Fibroblast of villous mesenchyme (primary cell): ENCODE data around the gene SCYGR4. TPM values are rescaled to one million over a fixed set of nuclear protein-coding genes. Genes with fewer than 3 reads are reported as not detected.

Experiments used
- DNase-seq: peaks from one replicate; pipeline ENCODE4 v3.0.0-alpha.2; 2010; ENCODE audit warnings: low read depth
- H3K4me3 ChIP-seq: 2 replicates; pipeline ENCODE4 v1.5.1; 2011; ENCODE audit warnings: low read depth, mild to moderate bottlenecking, low read length
- total RNA-seq: library from RNA; depleted of rRNA; stranded (reverse); fragments of >200 nt; gene quantifications from 2 replicates; pipeline ENCODE4 v1.2.3, GENCODE V29; 2012
- TF ChIP-seq, protein P1 (sequence below): IDR thresholded peaks from 2 replicates; pipeline ENCODE4 v1.5.1; 2012; ENCODE audit warnings: low read depth, mild to moderate bottlenecking, low read length; ENCODE audit not compliant: insufficient read depth

The SCYGR4 gene, protein sequence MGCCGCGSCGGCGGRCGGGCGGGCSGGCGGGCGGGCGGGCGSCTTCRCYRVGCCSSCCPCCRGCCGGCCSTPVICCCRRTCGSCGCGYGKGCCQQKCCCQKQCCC
- total RNA-seq: not detected in 2 replicates

DNA sequence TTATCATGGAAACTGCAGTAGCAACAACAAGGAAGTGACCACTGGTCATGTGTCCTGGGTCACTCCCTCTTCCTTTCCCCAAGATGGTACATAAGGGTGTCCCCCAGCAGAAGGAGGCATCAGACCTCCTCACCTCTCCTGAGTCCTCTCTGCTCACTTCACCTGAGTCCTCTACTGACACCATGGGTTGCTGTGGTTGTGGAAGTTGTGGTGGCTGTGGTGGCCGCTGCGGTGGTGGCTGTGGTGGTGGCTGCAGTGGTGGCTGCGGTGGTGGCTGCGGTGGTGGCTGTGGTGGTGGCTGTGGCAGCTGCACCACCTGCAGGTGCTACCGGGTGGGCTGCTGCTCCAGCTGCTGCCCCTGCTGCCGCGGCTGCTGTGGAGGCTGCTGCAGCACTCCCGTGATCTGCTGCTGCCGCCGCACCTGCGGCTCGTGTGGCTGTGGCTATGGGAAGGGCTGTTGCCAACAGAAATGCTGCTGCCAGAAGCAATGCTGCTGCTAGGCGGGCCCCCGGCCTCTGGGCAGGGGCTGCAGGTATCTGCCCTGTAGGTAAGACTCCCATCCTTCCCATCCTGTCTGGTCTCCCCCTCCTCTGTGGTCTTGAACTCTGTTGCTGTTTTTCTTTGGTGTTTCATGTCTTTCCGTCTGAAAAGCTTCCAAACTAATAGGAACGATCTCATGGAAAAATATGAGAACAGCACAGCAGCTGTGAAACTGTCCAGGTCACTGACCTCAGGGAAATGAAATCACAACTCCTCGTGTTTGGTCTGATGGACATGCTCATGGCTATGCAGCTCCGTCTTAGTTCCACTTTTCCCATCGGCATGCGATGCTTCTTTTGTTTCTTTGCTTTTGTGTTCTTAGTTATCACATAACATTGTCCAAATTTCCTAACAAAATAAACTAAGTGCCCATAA is at the start of gene SCYGR4:
Gene SCYGR4 (plus strand): TSS at position 183 of the 915 bp plus-strand sequence. CDS start 0 bp downstream, at position 183.
- no peak within 1 kb of the TSS for H3K4me3 ChIP-seq
- peak; percentile 30 for DNase-seq
- TF ChIP-seq, protein P1, sequence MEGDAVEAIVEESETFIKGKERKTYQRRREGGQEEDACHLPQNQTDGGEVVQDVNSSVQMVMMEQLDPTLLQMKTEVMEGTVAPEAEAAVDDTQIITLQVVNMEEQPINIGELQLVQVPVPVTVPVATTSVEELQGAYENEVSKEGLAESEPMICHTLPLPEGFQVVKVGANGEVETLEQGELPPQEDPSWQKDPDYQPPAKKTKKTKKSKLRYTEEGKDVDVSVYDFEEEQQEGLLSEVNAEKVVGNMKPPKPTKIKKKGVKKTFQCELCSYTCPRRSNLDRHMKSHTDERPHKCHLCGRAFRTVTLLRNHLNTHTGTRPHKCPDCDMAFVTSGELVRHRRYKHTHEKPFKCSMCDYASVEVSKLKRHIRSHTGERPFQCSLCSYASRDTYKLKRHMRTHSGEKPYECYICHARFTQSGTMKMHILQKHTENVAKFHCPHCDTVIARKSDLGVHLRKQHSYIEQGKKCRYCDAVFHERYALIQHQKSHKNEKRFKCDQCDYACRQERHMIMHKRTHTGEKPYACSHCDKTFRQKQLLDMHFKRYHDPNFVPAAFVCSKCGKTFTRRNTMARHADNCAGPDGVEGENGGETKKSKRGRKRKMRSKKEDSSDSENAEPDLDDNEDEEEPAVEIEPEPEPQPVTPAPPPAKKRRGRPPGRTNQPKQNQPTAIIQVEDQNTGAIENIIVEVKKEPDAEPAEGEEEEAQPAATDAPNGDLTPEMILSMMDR: no peak

DNA sequence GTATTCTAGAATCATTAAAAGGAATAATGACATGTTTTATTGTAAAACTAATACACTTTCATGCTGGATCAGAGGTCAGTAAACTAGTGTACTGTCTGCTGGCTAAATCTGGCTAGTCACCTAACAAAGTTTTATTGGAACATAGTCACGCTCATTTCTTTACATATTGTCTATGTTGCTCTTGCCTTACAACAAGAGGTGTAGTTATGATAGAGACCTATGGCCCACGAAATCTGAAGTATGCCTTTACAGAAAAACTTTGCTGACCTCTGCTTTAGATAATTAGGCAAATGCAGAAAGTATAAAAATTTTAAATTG is 48.5 kb upstream of the SCYGR4 start:
- DNase-seq: no peak
- H3K4me3 ChIP-seq: no peak overlapping the region
- TF ChIP-seq, protein P1: no peak

DNA sequence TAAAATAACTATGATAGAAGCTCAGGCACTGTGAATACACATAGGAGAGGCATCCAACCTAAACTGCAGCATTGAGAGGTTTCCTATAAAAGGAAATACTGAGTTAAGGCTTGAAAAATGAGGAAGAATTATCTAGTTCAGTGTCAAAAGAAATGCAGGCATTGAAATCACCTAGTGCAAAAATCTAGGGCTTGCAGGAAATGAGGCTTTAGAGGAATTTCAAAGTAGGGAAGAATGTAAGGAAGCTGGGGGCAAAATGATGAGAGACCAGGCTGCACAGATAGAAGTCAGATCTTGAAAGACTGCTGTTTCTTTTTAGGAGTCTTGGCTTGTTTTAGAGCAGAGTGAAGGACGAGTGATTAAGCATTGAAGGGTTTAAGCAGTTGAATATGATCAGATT is 46.7 kb upstream of the SCYGR4 start:
- no peak overlapping the region for H3K4me3 ChIP-seq
- TF ChIP-seq, protein P1: no peak
- DNase-seq: no peak

DNA sequence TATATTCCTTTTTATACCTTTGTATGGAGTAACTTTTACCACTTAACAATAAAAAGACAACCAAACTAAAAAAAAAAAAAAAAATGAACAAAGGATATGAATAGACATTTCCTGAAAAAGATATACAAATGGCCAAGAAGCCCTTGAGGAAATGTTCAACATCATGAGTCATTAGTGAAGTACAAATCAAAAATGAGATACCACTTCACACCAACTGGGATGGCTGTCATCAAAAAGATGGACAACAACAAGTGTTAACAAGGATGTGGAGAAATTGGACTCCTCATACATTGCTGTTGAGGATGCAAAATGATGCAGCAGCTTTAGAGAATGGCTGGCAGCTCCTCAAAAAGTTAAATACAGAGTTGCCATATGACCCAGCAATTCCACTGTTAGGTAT is 41.2 kb upstream of the SCYGR4 start:
- no peak overlapping the region for H3K4me3 ChIP-seq
- TF ChIP-seq, protein P1: no peak
- DNase-seq: no peak

DNA sequence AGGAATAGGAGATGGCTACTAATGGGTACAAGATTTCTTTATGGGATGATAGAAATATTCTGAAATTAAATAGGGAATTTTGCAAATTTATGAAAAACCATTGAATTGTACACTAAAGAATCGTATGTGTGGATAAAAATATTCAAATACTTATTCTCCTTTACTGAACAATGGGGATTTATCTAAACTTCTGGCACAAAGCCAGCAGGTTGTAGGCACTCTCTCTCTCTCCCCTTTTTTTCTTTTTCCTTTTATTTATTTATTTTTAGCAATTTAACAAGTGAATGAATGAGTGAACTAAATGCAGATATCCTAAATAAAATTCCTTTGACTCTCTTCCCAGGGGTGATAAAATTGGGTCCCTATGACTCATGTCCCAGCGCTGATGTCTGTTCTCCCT is 40.5 kb upstream of the SCYGR4 start:
- H3K4me3 ChIP-seq: no peak overlapping the region
- TF ChIP-seq, protein P1: no peak
- no peak for DNase-seq

DNA sequence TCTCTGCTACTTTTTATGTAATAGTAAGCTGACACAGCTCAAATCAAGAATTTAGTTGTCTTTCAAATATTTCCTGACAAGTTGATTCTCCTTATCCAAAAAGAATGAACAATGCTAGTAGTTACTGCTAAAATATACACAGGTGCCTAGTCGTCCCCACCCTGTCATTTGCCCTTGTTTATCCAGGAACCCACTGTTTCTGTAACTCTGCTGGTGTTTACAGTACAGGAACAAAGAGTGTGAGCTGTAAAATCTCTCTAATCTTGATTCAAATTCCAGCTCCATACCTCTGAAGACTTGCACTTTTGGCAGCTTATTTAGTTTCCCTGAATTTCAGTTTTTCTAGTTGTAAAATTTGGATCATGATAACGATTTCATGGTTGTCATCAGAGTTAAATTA is 39.7 kb upstream of the SCYGR4 start:
- no peak for DNase-seq
- TF ChIP-seq, protein P1: no peak
- H3K4me3 ChIP-seq: no peak overlapping the region
